Activated T-cell treated with anti-CD3 and anti-CD28 coated beads, Interleukin-2, amount 50 U/mL, for 72 hours (primary cell): ENCODE data around the gene S100A10. TPM values are rescaled to one million over a fixed set of nuclear protein-coding genes. Genes with fewer than 3 reads are reported as not detected.

Experiments used
- ATAC-seq, 2 donors: fragments of 150-1000 bp; cut with Tn5 transposase; replicated peaks in 1 of 2; 2 replicates each; pipeline ENCODE4 v1.10.0; 2021; ENCODE audit warnings: moderate library complexity in 2 of 2, mild to moderate bottlenecking in 1 of 2
- DNase-seq, 2 donors: peaks; one replicate each; pipeline ENCODE4 v3.0.0; 2021 to 2022; ENCODE audit warnings: mixed read lengths in 1 of 2
- H3K27ac Mint-ChIP-seq: one replicate; pipeline ENCODE4 v1.8.0; 2022; ENCODE audit warnings: mild to moderate bottlenecking, moderate library complexity, mixed read lengths
- H3K27me3 Mint-ChIP-seq: one replicate; pipeline ENCODE4 v1.8.0; 2022; ENCODE audit warnings: low read depth, mixed read lengths
- H3K36me3 Mint-ChIP-seq, 2 donors: one replicate each; pipeline ENCODE4 v1.8.0; 2022; ENCODE audit warnings: mixed read lengths in 2 of 2, mild to moderate bottlenecking in 1 of 2; ENCODE audit not compliant: insufficient read depth in 2 of 2
- H3K4me1 Mint-ChIP-seq: one replicate; pipeline ENCODE4 v1.8.0; 2022; ENCODE audit warnings: low read depth, mixed read lengths
- H3K4me3 Mint-ChIP-seq, 2 donors: one replicate each; pipeline ENCODE4 v1.8.0; 2022; ENCODE audit warnings: mild to moderate bottlenecking in 2 of 2, mixed read lengths in 2 of 2, moderate library complexity in 2 of 2
- H3K9me3 Mint-ChIP-seq, 2 donors: one replicate each; pipeline ENCODE4 v1.8.0; 2022; ENCODE audit warnings: mixed read lengths in 2 of 2
- total RNA-seq, 2 donors: library from RNA; stranded (reverse); gene quantifications; one replicate each; pipeline ENCODE4 v1.2.3, GENCODE V29; 2022

S100A10 gene, protein sequence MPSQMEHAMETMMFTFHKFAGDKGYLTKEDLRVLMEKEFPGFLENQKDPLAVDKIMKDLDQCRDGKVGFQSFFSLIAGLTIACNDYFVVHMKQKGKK
- 100 to 1,000 TPM in 1 of 2 donors, 10 to 100 TPM in 1; 76.6 to 138 TPM for total RNA-seq

DNA sequence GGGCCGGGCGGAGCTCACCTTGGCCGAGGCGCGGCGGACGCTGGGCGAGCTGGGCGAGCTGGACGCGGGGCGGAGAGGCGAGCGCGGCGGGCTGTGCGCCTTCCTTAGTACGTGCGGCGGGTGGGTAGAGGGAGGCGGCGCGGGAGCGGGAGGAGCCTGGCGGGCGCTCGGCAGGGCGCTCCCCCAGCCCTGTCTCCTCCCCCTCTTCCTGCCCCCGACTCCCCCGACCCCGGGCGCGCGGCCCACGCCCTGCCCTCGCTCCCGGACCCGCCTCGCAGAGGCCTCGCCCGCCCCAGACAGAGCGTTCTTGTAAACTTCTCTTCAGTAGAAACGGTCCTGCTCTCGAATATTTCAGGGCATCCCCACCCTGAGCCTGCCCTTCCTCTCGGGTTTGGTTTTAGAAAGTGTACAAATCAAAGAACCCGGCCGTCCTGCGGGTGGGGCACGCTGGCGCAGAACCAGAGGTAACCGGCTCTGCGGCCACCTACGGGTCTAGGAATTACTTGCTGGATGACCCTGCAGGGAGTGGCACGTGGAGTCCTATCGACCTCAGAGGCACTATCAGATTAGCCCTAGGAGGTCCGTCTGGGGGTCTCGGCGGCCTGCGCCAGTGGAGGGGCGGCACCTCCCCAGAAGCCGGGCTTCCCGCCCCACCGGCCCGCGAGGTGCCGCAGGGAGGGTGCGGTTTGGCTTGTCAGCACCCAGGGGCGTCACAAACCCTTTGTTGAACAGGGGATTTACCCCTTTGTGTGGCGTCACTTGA, at the start of gene S100A10:
Gene S100A10, minus strand, starts transcription at position 126 of the 763 bp plus-strand sequence. CDS start 7,629 bp downstream, outside the sequence.
- H3K27me3 Mint-ChIP-seq = no peaks in the 10 kb centered on the region
- peaks cover 47% of the 10 kb centered on the region for H3K4me1 Mint-ChIP-seq
- peak within 1 kb of the TSS; percentile 94 to 96 for H3K4me3 Mint-ChIP-seq
- peak within 1 kb of the TSS; percentile 79 for H3K27ac Mint-ChIP-seq
- H3K9me3 Mint-ChIP-seq = no peaks in the 10 kb centered on the region
- peak; percentile 79 to 81 for ATAC-seq
- peak; percentile 78 to 79 for DNase-seq
- H3K36me3 Mint-ChIP-seq = peaks cover 0 to 4% of the 10 kb centered on the region in 2 donors

DNA sequence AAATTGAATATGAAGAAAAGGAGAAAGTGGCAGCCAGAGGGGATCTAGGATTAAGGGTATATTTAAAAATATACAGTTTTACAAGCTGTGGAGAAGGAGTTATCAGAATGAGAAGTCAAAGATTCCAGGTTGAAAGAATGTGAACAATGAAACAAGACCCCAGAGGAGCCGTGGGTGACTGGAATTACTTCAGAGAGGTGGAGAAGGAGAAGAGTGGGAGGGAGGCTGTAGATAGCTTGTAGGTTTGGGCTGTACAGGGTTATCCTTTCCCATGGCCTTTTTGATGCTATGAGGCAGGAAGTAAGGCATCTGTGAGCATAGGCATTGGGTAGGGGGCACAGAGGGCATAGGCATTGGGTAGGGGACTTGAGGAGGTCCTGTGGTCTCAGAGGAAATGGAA, 48.4 kb upstream of the S100A10 start:
- DNase-seq = no peak
- no peaks in the 10 kb centered on the region for H3K27me3 Mint-ChIP-seq
- H3K36me3 Mint-ChIP-seq = no peaks in the 10 kb centered on the region
- no peak overlapping the region for H3K27ac Mint-ChIP-seq
- no peak for ATAC-seq
- H3K4me1 Mint-ChIP-seq = peaks cover 10% of the 10 kb centered on the region
- no peaks in the 10 kb centered on the region for H3K9me3 Mint-ChIP-seq
- no peak overlapping the region for H3K4me3 Mint-ChIP-seq

DNA sequence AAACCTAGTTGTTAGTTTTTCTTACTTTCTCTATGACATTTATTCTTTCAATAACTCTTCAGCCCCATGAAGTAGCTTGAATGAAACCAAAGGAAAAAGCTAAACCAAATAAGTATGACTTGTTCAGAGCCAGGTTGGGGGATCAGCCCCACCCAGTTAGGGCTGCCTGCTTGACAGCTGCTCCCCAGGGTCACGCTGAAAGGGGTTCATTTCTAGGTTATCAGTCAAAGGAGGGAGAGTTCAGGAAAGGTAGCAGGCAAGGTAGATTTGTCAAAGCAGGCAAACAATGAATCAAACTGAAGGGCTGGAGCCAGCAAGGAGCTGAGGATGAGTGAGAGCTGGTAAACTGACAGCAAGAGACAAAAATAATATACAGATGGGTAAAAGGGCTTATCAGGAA, 46.2 kb upstream of the S100A10 start:
- no peak for ATAC-seq
- Mint-ChIP-seq H3K27me3 (no peaks in the 10 kb centered on the region), H3K36me3 (peaks cover 9 to 14% of the 10 kb centered on the region in 2 donors), H3K4me3 (no peak overlapping the region), H3K9me3 (no peaks in the 10 kb centered on the region), H3K4me1 (peaks cover 12% of the 10 kb centered on the region), H3K27ac (no peak overlapping the region)
- no peak for DNase-seq

DNA sequence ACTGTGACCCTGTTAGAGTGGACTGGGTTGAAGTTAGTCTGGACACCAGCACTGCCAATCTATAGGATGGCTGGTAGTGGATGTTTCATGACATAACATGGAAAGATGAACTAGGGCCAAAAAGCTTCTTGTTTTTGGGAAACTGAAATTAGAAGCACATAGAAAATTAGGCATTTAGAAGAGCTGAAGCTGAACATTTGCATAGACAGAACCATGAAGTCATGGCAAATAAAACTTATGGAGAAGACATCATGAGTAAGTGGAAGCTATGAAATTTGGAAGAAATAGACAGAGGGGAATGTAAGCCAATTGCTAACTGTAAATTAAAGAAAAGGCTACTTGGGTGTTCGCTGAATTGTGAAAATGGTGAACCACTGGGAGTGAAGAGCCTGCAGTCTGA, 45.8 kb upstream of the S100A10 start:
- no peak overlapping the region for H3K27ac Mint-ChIP-seq
- no peak overlapping the region for H3K4me3 Mint-ChIP-seq
- peaks cover 9 to 14% of the 10 kb centered on the region in 2 donors for H3K36me3 Mint-ChIP-seq
- H3K27me3 Mint-ChIP-seq = no peaks in the 10 kb centered on the region
- peaks cover 15% of the 10 kb centered on the region for H3K4me1 Mint-ChIP-seq
- DNase-seq (no peak), ATAC-seq (no peak)
- no peaks in the 10 kb centered on the region for H3K9me3 Mint-ChIP-seq

DNA sequence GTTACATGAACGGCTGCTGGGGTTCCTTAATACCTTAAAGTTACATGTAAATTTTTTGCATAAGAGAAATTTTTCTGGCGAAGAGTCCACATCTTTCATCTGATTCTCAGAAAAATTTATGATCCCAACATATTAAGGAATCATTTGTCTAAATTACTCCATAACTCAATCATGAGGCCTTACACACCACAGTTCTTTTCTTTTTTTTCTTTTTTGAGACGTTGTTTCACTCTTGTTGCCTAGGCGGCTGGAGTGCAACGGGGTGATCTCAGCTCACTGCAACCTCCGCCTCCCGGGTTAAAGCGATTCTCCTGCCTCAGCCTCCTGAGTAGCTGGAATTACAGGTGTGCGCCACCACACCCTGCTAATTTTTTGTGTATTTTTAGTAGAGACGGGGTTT, 45.2 kb upstream of the S100A10 start:
- peaks cover 9 to 15% of the 10 kb centered on the region in 2 donors for H3K36me3 Mint-ChIP-seq
- no peak overlapping the region for H3K27ac Mint-ChIP-seq
- ATAC-seq = no peak
- H3K4me3 Mint-ChIP-seq = no peak overlapping the region
- H3K4me1 Mint-ChIP-seq = peaks cover 21% of the 10 kb centered on the region
- H3K27me3 Mint-ChIP-seq = no peaks in the 10 kb centered on the region
- no peaks in the 10 kb centered on the region for H3K9me3 Mint-ChIP-seq
- DNase-seq = no peak

DNA sequence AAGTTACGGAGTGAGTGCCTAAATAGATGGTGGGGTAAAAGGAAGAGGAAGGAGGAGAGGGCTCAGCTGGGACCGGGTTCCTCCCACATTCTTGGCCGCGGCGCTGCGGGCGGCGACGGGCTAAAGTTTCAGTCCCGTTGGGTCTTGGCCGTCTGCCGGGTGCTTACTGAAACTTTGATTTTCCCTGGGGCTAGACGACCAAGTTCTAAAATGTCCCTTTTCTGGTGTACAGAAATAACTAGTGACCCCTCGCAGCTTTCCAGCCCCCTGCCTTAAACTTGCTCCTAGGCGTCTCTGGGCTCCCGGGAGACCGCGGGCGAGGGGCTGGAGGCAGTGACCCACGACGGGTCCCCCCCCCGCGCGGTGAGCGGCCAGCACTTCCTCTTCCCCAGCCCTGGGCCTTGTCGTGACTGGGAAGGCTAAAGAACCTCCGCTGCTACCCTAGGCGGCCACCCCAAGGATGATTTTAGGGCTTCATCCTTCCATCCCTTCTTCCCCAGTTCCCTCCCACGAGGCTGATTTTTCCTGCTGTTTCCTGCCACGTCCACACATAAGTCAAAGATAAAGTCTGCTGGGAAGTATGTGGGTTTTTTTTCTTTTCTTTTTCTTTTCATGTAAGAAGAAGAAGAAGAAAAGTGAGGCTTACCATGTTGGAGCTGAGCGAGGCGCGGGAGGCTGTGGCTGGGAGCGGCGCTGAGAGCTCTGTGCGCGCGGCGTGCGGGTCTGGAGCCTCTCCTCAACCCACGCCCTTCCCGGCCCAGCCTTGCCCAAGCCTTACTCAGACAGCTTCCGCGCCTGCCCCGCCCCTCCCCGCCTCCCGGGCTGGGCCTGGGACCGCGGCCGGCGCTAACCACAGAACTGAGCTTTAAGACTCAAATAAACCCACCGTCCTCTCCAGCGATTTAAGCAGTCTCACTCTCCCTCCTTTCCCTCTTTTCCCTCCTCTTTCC, 42.9 kb upstream of the S100A10 start, which contains the start of gene S100A11:
Gene S100A11, minus strand, starts transcription at position 738 of the 950 bp plus-strand sequence. Its CDS starts 89 bp downstream, at position 649.
- DNase-seq = peak; percentile 89 to 90
- H3K36me3 Mint-ChIP-seq = peaks cover 17 to 32% of the 10 kb centered on the region in 2 donors
- H3K27me3 Mint-ChIP-seq = no peaks in the 10 kb centered on the region
- ATAC-seq = peak; percentile 81 to 84
- peaks cover 36% of the 10 kb centered on the region for H3K4me1 Mint-ChIP-seq
- peak within 1 kb of the TSS; percentile 96 to 99 for H3K4me3 Mint-ChIP-seq
- no peaks in the 10 kb centered on the region for H3K9me3 Mint-ChIP-seq
- peak within 1 kb of the TSS; percentile 99 for H3K27ac Mint-ChIP-seq

DNA sequence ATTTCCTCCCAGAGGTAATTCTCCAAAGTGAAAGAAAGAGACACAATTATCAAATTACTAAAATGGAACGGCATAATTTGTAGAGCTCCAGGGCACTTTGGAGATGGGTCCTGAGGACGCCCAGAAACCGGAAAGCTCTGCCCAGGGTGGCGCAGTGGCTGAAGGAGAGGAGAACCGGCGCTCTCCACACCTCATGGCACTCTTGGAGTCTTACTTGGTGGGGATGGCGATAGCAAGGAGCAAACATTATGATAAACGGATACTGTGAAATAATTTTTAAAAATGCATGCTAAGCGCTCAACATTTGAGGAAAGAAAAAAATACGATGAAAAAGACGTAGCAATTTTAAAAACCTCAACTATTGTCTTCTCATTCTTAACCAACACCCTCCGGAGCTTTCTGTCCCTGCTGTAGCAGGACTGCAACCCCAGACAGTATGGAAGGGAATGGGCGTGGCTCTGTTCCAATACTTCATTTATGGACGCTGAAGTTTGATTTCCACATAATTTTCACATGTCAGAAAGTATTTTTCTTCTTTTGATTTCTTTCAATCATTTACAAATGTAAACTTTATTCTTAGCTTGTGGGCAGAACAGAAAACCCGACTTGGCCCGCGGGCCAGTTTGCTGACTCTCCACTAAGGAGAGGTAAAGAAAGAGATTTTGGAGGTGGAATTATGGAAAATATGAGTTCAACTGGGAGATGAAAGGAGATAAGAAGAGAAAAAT, 42.0 kb upstream of the S100A10 start:
- Mint-ChIP-seq H3K4me1 (peaks cover 39% of the 10 kb centered on the region), H3K27ac (peak overlapping the region; percentile 99), H3K27me3 (no peaks in the 10 kb centered on the region), H3K4me3 (peak overlapping the region; percentile 96 to 99), H3K9me3 (peaks cover 0 to under 1% of the 10 kb centered on the region in 2 donors), H3K36me3 (peaks cover 18 to 37% of the 10 kb centered on the region in 2 donors)
- ATAC-seq (no peak), DNase-seq (peak in 1 of 2 donors; percentile 20)

DNA sequence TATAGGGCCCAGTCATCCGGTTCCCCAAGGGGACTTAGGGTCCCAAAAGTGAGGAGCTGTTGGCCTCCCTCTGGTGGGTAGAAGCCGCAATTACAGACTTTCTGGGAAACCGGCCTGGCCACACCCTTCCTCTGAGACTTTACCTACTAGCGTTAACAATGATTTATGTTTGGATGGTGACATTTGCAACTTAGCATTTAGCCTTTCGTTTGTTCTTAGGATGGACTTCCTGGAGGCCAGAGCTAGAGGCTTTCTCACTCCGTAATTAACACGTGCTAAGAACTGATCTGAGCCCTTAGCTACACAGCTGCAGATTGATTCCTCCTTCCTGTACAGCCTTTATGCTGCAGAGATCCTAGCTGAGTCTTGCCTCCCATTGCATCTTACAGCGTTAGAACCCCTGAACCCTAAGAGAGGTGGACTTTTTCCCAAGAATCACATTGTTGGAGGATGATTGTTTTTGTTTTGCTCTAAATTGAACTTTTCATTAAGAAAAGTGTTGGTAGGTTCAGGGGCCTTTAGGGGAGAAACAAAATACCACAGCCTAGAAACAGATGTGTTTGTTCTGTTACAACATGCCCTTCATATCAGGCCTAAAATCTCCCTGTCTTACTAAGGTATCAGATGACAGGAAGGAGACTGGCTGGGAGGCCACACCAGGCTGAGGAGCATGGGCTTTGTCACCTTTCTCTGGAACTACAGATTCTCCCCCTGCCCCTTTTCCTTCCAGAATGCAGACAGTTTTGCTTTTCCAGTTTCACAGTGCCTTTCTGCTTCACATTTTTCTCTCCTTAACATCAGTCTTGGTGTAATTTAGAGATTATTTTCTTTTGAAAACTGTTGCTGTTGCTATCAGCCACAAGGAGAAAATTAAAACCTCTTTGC, 41.2 kb upstream of the S100A10 start:
- peaks cover 47% of the 10 kb centered on the region for H3K4me1 Mint-ChIP-seq
- H3K27me3 Mint-ChIP-seq = no peaks in the 10 kb centered on the region
- peak overlapping the region; percentile 96 to 99 for H3K4me3 Mint-ChIP-seq
- peaks cover 23 to 41% of the 10 kb centered on the region in 2 donors for H3K36me3 Mint-ChIP-seq
- H3K27ac Mint-ChIP-seq = peak overlapping the region; percentile 99
- H3K9me3 Mint-ChIP-seq = peaks cover 0 to 2% of the 10 kb centered on the region in 2 donors
- ATAC-seq = peak; percentile 76 to 83
- DNase-seq = peak; percentile 75 to 80

DNA sequence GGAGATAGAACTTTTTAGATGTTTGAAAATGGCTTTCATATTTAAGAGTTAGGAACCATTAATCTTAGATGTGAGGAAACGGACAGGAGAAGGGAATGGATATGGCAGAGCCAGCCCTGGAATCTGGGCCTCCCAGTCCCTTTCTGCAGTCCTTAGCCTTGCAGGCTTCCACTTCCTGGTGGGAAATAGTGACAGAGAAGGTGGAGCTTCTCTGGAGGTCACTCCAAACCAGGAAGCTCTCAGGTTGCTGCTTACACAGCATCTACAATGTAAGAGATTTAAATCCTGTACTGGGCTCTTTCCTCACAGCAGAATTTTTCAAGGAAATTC, 40.6 kb upstream of the S100A10 start:
- peaks cover 25 to 44% of the 10 kb centered on the region in 2 donors for H3K36me3 Mint-ChIP-seq
- peak overlapping the region; percentile 96 to 99 for H3K4me3 Mint-ChIP-seq
- H3K9me3 Mint-ChIP-seq = peaks cover 0 to 3% of the 10 kb centered on the region in 2 donors
- no peak for DNase-seq
- H3K4me1 Mint-ChIP-seq = peaks cover 53% of the 10 kb centered on the region
- no peaks in the 10 kb centered on the region for H3K27me3 Mint-ChIP-seq
- no peak for ATAC-seq
- peak overlapping the region; percentile 99 for H3K27ac Mint-ChIP-seq

DNA sequence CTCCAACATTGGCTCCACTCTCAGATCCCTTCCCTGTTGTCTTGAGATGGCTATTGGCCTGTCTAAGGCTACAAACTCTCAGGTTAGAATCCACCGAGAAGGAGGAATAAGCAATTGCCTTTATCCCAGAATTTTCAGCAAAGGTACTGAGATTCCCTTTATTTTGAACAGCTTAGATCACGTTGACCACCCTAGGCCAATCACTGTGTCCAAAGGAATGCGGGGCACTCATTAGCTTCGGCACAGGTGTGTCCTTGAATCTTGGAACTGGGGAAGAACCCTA, 36.2 kb upstream of the S100A10 start:
- no peaks in the 10 kb centered on the region for H3K27me3 Mint-ChIP-seq
- ATAC-seq (no peak), DNase-seq (no peak)
- H3K4me1 Mint-ChIP-seq = peaks cover 56% of the 10 kb centered on the region
- H3K36me3 Mint-ChIP-seq = peaks cover 22 to 32% of the 10 kb centered on the region in 2 donors
- peak overlapping the region in 1 of 2 donors; percentile 12 for H3K4me3 Mint-ChIP-seq
- H3K27ac Mint-ChIP-seq = peak overlapping the region; percentile 10
- peaks cover 4 to 15% of the 10 kb centered on the region in 2 donors for H3K9me3 Mint-ChIP-seq

DNA sequence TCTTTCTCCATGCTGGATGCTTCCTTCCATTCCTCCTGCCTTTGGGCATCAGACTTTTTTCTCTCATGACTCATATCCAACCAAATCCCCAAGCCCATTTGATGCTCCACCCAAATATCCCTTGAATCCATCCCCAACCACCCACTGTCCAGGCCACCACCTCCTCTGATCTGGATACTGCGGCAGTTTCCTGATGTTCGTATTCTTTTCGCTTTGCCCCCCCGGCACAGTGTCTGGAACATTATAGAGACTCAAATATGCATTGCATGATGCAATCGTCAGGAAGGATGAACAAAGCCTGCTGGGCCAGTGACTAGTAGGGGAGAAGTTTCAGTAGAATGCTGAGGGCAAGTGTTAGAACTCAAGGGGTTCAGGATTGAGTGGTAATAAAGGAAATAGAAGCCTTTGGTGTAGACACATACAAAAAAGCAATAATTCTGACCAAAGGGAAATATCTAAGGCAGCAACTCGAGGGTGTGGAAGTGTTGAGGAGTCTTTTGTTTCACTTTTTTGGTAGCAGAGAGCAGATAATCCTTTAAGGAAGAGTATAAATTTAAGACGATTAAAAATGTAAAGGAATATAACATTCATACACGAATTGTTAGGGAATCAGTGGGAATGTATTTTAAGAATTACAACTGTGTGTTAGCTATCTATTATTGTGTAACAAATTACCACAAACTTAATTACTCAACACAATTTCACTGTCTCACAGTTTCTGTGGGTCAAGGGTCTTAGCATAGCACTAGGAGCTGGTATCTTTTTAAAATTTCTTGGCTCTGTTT, 35.7 kb upstream of the S100A10 start:
- no peaks in the 10 kb centered on the region for H3K27me3 Mint-ChIP-seq

More for the DNA sequence above, 35.7 kb upstream of the S100A10 start:
- peaks cover 4 to 15% of the 10 kb centered on the region in 2 donors for H3K9me3 Mint-ChIP-seq
- ATAC-seq (peak; percentile 81 to 82), DNase-seq (peak; percentile 37 to 46)
- peak overlapping the region; percentile 91 for H3K27ac Mint-ChIP-seq
- peaks cover 22 to 32% of the 10 kb centered on the region in 2 donors for H3K36me3 Mint-ChIP-seq
- H3K4me3 Mint-ChIP-seq = peak overlapping the region; percentile 57 to 61
- H3K4me1 Mint-ChIP-seq = peaks cover 51% of the 10 kb centered on the region
